B cell (primary cell): Measurements from ENCODE around the gene GNG7. TPM values are rescaled to one million over a fixed set of nuclear protein-coding genes. Genes with fewer than 3 reads are reported as not detected.

Experiments
- ATAC-seq: fragments of 200-7000 bp; cut with Tn5 transposase; one replicate; pipeline ENCODE4 v1.10.0; 2021; ENCODE audit warnings: low read depth, mild to moderate bottlenecking, moderate number of reproducible peaks, moderate library complexity
- CTCF ChIA-PET: fragments of 350-600 bp; sonication (Branson Sonifier 250); formaldehyde crosslinking; loops from one replicate; lab custom pipeline; 2021; ENCODE audit warnings: antibody characterized with exemption, inconsistent platforms; lab: Charles Lee
- POLR2A ChIA-PET: fragments of 350-600 bp; sonication (Branson Sonifier 250); formaldehyde crosslinking; loops from one replicate; lab custom pipeline; 2021; ENCODE audit warnings: antibody characterized with exemption; lab: Charles Lee
- DNase-seq: peaks from one replicate; pipeline ENCODE4 v3.0.0; 2013
- H2AFZ ChIP-seq: 2 replicates; pipeline ENCODE4 v1.6.1; 2012; ENCODE audit warnings: mild to moderate bottlenecking, low read depth, low read length; ENCODE audit not compliant: insufficient read depth, poor library complexity, severe bottlenecking
- H3K27ac ChIP-seq, 2 donors: 1 replicate in 1 of 2; 2 replicates in 1 of 2; pipeline ENCODE4 v1.5.1; 2012 to 2013; ENCODE audit warnings: low read length in 2 of 2, mild to moderate bottlenecking in 2 of 2, moderate library complexity in 1 of 2
- H3K27me3 ChIP-seq, 4 experiments: fragments of 200-600 bp in 1 of 4; sonication (generic) in 1 of 4; replicated peaks in 1 of 4; 1 replicate in 2 of 4; 2 replicates in 2 of 4; pipeline versions ENCODE4 v1.6.1 to v1.7.0; 2013 to 2016; ENCODE audit warnings: low read length in 3 of 4, mild to moderate bottlenecking in 2 of 4, mixed read lengths in 1 of 4, moderate library complexity in 1 of 4; ENCODE audit not compliant: insufficient read depth in 4 of 4, control insufficient read depth in 3 of 4; ENCODE audit errors: control extremely low read depth in 1 of 4
- H3K36me3 ChIP-seq, 2 experiments: replicated peaks in 1 of 2; 1 replicate in 1 of 2; 2 replicates in 1 of 2; pipeline versions ENCODE4 v1.6.1 to v1.7.1; 2013; ENCODE audit warnings: low read length in 1 of 2; ENCODE audit not compliant: insufficient read depth in 2 of 2, control insufficient read depth in 1 of 2; ENCODE audit errors: control extremely low read depth in 1 of 2, extremely low read depth in 1 of 2
- H3K4me1 ChIP-seq, 2 donors: fragments of 200-600 bp in 1 of 2; sonication (generic) in 1 of 2; 1 replicate in 1 of 2; 2 replicates in 1 of 2; pipeline versions ENCODE4 v1.5.1 to v1.6.1; 2013 to 2017; ENCODE audit warnings: low read length in 2 of 2; ENCODE audit not compliant: control insufficient read depth in 2 of 2, insufficient read depth in 2 of 2
- H3K4me2 ChIP-seq: replicated peaks from 2 replicates; pipeline ENCODE3; 2012; ENCODE audit warnings: mild to moderate bottlenecking, low read depth, low read length; ENCODE audit not compliant: poor library complexity, severe bottlenecking
- H3K4me3 ChIP-seq, 5 experiments: fragments of 200-600 bp in 1 of 5; sonication (generic) in 1 of 5; 1 replicate in 3 of 5; 2 replicates in 2 of 5; pipeline versions ENCODE4 v1.5.1 to v1.7.0; 2011 to 2016; ENCODE audit warnings: low read length in 4 of 5, mild to moderate bottlenecking in 4 of 5, low read depth in 2 of 5, control low read depth in 1 of 5, moderate library complexity in 1 of 5; ENCODE audit not compliant: insufficient read depth in 1 of 5; ENCODE audit errors: control extremely low read depth in 1 of 5, extremely low read depth in 1 of 5
- H3K79me2 ChIP-seq: fragments of 200-600 bp; sonication (generic); one replicate; pipeline ENCODE4 v1.6.0; 2016; ENCODE audit warnings: low read length; ENCODE audit not compliant: control insufficient read depth, insufficient read depth
- H3K9ac ChIP-seq: fragments of 200-600 bp; sonication (generic); 2 replicates; pipeline ENCODE4 v1.6.1; 2017; ENCODE audit warnings: mild to moderate bottlenecking, low read length, moderate library complexity
- H3K9me3 ChIP-seq, 3 donors: one replicate each; pipeline versions ENCODE4 v1.6.1 to v1.7.1; 2013; ENCODE audit warnings: low read length in 2 of 3; ENCODE audit not compliant: control insufficient read depth in 2 of 3, insufficient read depth in 1 of 3; ENCODE audit errors: control extremely low read depth in 1 of 3
- H4K20me1 ChIP-seq: 2 replicates; pipeline ENCODE4 v1.6.0; 2012; ENCODE audit warnings: mild to moderate bottlenecking, low read length; ENCODE audit not compliant: insufficient read depth, control insufficient read depth, poor library complexity, severe bottlenecking
- H3K27ac Mint-ChIP-seq: one replicate; pipeline ENCODE4 v1.8.0; 2021; ENCODE audit warnings: mixed read lengths
- H3K27me3 Mint-ChIP-seq: one replicate; pipeline ENCODE4 v1.8.0; 2021; ENCODE audit warnings: mixed read lengths
- H3K4me1 Mint-ChIP-seq: one replicate; pipeline ENCODE4 v1.8.0; 2021; ENCODE audit warnings: mixed read lengths
- H3K4me3 Mint-ChIP-seq: one replicate; pipeline ENCODE4 v1.8.0; 2021; ENCODE audit warnings: mixed read lengths
- H3K9me3 Mint-ChIP-seq: one replicate; pipeline ENCODE4 v1.8.0; 2022; ENCODE audit warnings: mixed read lengths; ENCODE audit not compliant: insufficient read depth
- CTCF ChIP-seq: fragments of 200-600 bp; IDR thresholded peaks from one replicate; pipeline ENCODE4 v1.8.0; 2022; ENCODE audit warnings: antibody characterized with exemption, mild to moderate bottlenecking
- EZH2 ChIP-seq: IDR thresholded peaks from 2 replicates; pipeline ENCODE4 v1.6.1; 2012; ENCODE audit warnings: borderline replicate concordance, low read depth, mild to moderate bottlenecking, moderate library complexity, low read length; ENCODE audit not compliant: insufficient read depth, poor library complexity, severe bottlenecking
- WGBS: methylation state at CpG from one replicate; pipeline ENCODE4 v1.1.5; 2013; ENCODE audit warnings: missing lambda C conversion rate; ENCODE audit not compliant: insufficient coverage; 5-methylcytosine and 5-hydroxymethylcytosine counted together
- intact Hi-C: fragments of 100-400 bp; cut with micrococcal nuclease; formaldehyde crosslinking; loops from one replicate; pipeline ENCODE4 v1.10.0; 2022
- polyA plus RNA-seq: library from polyadenylated mRNA; depleted of rRNA; stranded (reverse); fragments of >200 nt; gene quantifications from 2 replicates; pipeline ENCODE4 v1.2.3, GENCODE V29; 2012
- total RNA-seq, 2 donors: library from RNA; stranded (reverse); fragments of 120-200 nt in 1 of 2; gene quantifications; 1 replicate in 1 of 2; 2 replicates in 1 of 2; pipeline versions ENCODE4 v1.2.3 to v1.2.4, GENCODE V29; 2013 to 2022

Gene GNG7
- total and polyA plus RNA-seq, 2 donors (not counting 1 experiment from before 2014, with no cell fraction given): 76.3 to 153 TPM

- Histone ChIP-seq H3K4me3 (no peak overlapping the region), H4K20me1 (peaks cover 55% of the 10 kb centered on the region), H3K4me1 (peaks cover 85 to 93% of the 10 kb centered on the region in 2 donors), H3K27me3 (no peaks in the 10 kb centered on the region), H2AFZ (no peak overlapping the region), H3K36me3 (peaks cover 0 to 4% of the 10 kb centered on the region in 2 experiments), H3K79me2 (peaks cover 78% of the 10 kb centered on the region), H3K27ac (peak overlapping the region; percentile 78 to 79), H3K9ac (no peak overlapping the region), H3K9me3 (peaks cover 0 to 13% (median 4%) of the 10 kb centered on the region in 3 donors), H3K4me2 (peak overlapping the region; percentile 61)
- Mint-ChIP-seq H3K4me3 (peak overlapping the region; percentile 79), H3K4me1 (peaks cover 83% of the 10 kb centered on the region), H3K9me3 (no peaks in the 10 kb centered on the region), H3K27ac (peak overlapping the region; percentile 95), H3K27me3 (no peaks in the 10 kb centered on the region)
- CTCF ChIA-PET: interaction anchor here (1.1 to 19.5 kb wide), 7 partner anchors 13 to 224 kb away, joined by 4 to 593 read pairs (median 6); partner anchors contain the start of gene GADD45B
- DNase-seq (peak; percentile 79), ATAC-seq (peak; percentile 20)
- 39% methylated on average over 12 of the region's 13 CpGs for WGBS
- intact Hi-C loops: loop anchor here (10.0 kb wide), 1 partner anchor 222 kb away; no protein-coding TSS in a partner anchor
- POLR2A ChIA-PET: interaction anchor here (0.6 to 4.0 kb wide), 7 partner anchors 10 to 524 kb away, joined by 3 to 20 read pairs (median 6); partner anchors contain the start of gene GADD45B
- no peak for TF ChIP-seq EZH2
- no peak for TF ChIP-seq CTCF
Observed at GRCh38 chr19:2616741-2617392, 85.6 kb downstream of the GNG7 start.

- no peak for TF ChIP-seq CTCF
- TF ChIP-seq EZH2: no peak
- CTCF ChIA-PET: interaction anchor here (1.4 to 19.5 kb wide), 6 partner anchors 14 to 142 kb away, joined by 4 to 593 read pairs (median 8); partner anchors contain the start of gene GADD45B
- no peaks in the 10 kb centered on the region for H3K9me3 Mint-ChIP-seq
- H3K4me3 Mint-ChIP-seq: no peak overlapping the region
- Histone ChIP-seq H2AFZ (no peak overlapping the region), H3K9ac (no peak overlapping the region), H3K4me3 (no peak overlapping the region), H3K36me3 (peaks cover 0 to 4% of the 10 kb centered on the region in 2 experiments), H3K4me1 (peaks cover 77 to 93% of the 10 kb centered on the region in 2 donors), H3K4me2 (peak overlapping the region; percentile 21), H4K20me1 (peaks cover 62% of the 10 kb centered on the region), H3K27me3 (no peaks in the 10 kb centered on the region), H3K9me3 (peaks cover 0 to 13% (median 4%) of the 10 kb centered on the region in 3 donors), H3K27ac (peak overlapping the region in 1 of 2 donors; percentile 60), H3K79me2 (peaks cover 86% of the 10 kb centered on the region)
- POLR2A ChIA-PET: interaction anchor here (0.6 to 4.0 kb wide), 5 partner anchors 9 to 434 kb away, joined by 4 to 20 read pairs (median 8); partner anchors contain the start of gene GADD45B
- no peak for ATAC-seq
- 91% methylated on average over 5 of the region's 6 CpGs for WGBS
- H3K4me1 Mint-ChIP-seq: peaks cover 78% of the 10 kb centered on the region
- no peaks in the 10 kb centered on the region for H3K27me3 Mint-ChIP-seq
- peak overlapping the region; percentile 15 for H3K27ac Mint-ChIP-seq
- intact Hi-C loops: loop anchor here (10.0 kb wide), 1 partner anchor 221 kb away; no protein-coding TSS in a partner anchor
- no peak for DNase-seq
Observed at GRCh38 chr19:2615782-2616181, 86.7 kb downstream of the GNG7 start.
